Measurements from ENCODE around the gene PPP3CA.

GRCh38 chr4:101258883-101259282, 88.4 kb downstream of the PPP3CA start:
- TF ChIP-seq REST (IDR thresholded peaks at IDR 0.05; ENCODE audit: low read depth) (no peak), EP300 (IDR thresholded peaks at IDR 0.05; ENCODE audit: borderline replicate concordance) (no peak), FOXM1 (IDR thresholded peaks at IDR 0.05; ENCODE audit: borderline replicate concordance, low read depth) (no peak), USF1 (IDR thresholded peaks at IDR 0.05) (no peak), RAD21 (IDR thresholded peaks at IDR 0.05; ENCODE audit: low read depth) (no peak), CEBPB (IDR thresholded peaks at IDR 0.05) (no peak), TCF12 (IDR thresholded peaks at IDR 0.05; ENCODE audit: low read depth) (no peak), CREB1 (IDR thresholded peaks at IDR 0.05; ENCODE audit: low read depth) (no peak), YY1 (IDR thresholded peaks at IDR 0.05; ENCODE audit: low read depth) (no peak), TAF1 (IDR thresholded peaks at IDR 0.05; ENCODE audit: low read depth) (no peak), EGR1 (IDR thresholded peaks at IDR 0.05) (no peak), MAX (IDR thresholded peaks at IDR 0.05) (no peak), TEAD4 (IDR thresholded peaks at IDR 0.05) (no peak)
